COLO668 (cell line): ENCODE data around the gene TNFRSF9.
"Not testable (repeated sequence)": the region's sequence is repeated elsewhere in the genome, so short reads cannot be mapped to it uniquely, and the experiment has no call there.

Source experiments
- DNase-seq: peaks from one replicate; lab custom pipeline; 2025; ENCODE audit not compliant: unreplicated experiment; lab: John Stamatoyannopoulos, UW

The TNFRSF9 gene

DNA sequence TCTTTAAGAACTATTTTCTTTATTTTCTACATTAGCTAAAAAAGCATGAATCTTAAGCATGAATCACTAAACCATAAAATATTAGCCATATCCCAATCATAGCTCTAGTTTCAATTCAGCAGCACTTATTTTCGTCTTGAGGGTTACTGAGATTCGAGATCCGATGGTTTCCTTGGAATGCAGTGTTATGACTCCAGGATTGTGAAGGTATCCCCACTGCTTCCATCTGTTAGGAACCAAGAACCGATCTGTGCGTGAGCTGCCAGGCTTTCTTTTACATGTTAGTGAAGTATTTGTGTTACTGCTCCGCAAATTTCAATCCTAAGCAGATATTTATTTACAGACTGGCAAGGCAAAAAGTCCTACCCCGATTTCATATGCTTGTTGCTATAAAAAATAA, 18.8 kb downstream of the TNFRSF9 start:
- no peak for DNase-seq

DNA sequence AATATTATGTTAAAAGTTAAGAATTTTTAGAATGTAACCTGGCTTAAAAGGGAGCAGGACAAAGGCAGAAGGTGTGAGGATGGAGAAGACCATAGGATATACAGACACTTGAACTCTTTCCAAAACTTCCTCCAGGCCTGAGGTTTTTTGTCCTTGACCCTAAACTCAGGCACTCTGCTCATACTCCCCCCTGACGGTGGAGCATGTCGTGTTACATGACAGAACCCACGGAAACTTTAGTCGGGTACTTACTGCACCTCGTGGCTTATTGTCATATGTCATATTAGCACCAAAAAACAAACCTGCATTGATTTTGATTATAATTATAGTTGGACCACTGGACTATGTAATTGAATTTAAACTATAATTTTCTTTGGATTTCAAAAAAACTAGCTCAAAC, 20.8 kb downstream of the TNFRSF9 start:
- DNase-seq, result no peak

- DNase-seq, result not testable (repeated sequence)
Measured at GRCh38 chr1:7917971-7918370, 22.7 kb downstream of the TNFRSF9 start.

- no peak for DNase-seq
Measured at GRCh38 chr1:7916501-7916830, 24.2 kb downstream of the TNFRSF9 start.

- no peak for DNase-seq
Measured at GRCh38 chr1:7915826-7916500, 24.7 kb downstream of the TNFRSF9 start.

DNA sequence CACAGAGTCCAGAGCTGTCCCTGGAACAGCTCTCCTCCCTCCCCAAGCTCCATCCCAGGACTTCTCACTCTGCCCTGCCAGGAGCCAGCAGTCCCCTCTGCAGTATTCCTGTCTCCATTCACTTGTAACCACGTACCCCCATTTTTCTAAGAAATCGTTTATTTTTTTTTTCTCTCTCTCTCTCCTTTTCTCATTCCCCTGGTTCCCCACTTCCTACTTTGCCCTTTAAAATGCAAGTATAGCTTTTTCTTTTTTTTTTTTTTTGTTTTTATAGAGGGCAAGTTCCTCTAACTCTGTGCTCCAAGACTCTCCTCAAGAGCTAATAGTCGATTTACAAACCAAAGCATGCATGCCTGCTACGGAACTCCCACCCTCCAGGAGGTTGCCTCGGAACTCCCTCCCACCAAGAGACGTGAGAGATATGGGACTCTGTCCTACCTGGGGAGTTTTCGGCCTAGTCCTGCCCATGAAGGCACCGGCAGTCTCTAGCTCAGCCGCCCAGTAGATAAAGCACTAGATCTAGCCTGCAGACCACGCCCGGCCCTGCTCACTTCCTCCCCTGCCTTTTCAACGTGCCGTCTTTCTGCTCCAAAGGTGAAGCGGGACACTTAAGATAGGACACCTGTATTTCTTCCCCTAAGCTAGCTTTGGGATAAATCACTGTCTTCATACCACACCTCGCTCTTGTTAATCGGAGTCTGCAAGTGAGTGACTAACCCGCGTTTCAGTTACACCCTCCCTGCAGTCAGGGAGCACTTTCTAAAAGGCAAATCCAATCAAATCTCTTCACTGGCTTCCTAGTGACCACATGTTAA, 27.7 kb downstream of the TNFRSF9 start:
- no peak for DNase-seq

GRCh38 chr1:7912145-7912544, 28.5 kb downstream of the TNFRSF9 start:
- DNase-seq, result no peak

DNA sequence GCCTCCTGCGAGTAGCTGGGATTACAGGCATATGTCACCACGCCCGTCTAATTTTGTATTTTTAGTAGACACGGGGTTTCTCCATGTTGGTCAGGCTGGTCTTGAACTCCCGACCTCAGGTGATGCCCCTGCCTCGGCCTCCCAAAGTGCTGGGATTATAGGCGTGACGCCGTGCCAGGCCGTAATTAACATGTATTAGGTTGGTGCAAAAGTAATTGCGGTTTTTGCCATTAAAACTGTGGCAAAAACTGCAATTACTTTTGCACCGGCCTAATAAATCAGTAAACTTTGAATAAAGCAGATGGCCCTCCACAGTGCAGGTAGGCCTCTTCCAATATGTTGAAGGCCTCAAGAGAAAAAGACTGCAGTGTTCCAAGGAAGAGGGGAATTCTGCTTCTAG, 35.4 kb downstream of the TNFRSF9 start:
- DNase-seq, result no peak

DNA sequence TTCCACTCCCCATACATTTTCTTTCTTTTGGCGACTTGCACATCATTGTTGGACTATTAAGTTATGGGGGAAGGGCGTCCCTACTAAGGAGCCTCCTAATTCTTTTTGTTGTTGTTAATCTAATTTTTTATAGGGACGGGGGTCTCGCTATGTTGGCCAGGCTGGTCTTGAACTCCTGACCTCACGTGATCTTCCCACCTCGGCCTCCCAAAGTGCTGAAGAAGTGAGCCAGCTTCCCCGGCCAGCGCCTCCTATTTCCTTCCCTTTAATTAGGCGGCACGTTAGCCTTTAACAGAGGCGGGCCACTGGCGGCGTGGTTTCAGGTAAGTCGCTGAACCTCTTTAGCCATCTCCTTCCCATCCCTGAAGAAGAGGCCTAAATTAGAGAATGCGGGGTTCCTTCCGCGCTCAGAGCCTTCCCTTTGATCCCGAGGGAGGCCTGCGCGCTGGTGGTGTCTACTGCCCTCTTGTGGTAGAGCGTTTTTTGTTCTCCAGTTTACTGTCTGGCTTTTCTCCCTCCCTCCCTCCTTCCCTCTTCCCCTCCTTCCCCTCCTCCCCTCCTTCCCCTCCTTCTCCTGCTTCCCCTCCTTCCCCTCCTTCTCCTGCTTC, 38.1 kb downstream of the TNFRSF9 start:
- DNase-seq, result peak; percentile 67

- no peak for DNase-seq
Measured at GRCh38 chr1:7899741-7900140, 40.9 kb downstream of the TNFRSF9 start.

GRCh38 chr1:7898962-7899361, 41.7 kb downstream of the TNFRSF9 start:
- no peak for DNase-seq

DNA sequence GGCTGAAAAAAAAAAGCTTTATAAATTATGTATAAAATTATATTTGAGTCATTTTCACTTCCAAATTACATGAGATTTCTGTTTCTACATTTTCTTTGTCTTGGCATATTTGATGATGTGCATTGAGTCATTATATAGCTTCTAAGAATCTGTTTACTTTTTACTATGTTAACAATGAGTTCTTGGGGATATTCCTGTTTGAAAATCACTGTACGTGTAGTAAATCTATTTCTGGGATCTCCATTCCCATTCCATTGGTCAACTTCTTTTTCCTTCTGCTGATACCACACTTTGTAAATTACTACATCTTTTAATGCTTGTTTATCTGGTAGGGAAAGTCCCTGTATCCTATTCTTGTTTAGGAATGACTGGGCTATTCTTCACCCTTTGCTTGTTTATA, 43.6 kb downstream of the TNFRSF9 start:
- no peak for DNase-seq

- no peak for DNase-seq
Measured at GRCh38 chr1:7893529-7894180, 47.0 kb downstream of the TNFRSF9 start.

- no peak for DNase-seq
Measured at GRCh38 chr1:7891804-7892203, 48.8 kb downstream of the TNFRSF9 start.

DNA sequence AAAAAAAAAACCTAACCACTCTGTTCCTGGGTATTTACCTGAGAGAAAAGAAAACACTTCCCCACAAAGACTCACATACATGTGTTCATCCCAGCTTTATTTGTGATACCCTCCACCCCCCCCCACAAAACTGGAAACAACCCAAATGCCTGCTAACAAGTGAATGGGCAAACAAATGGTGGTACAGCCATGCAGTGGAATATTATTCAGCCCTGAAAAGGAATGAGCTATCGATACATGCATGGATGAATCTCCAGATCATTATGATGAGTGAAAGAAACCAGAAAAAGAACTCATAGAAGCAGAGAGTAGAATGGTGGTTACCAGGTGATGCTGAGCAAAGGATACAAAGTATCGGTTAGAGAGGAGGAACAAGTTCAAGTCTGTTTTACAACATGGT, 49.8 kb downstream of the TNFRSF9 start:
- DNase-seq, result no peak

- DNase-seq, result no peak
Measured at GRCh38 chr1:7888248-7889081, 52.2 kb downstream of the TNFRSF9 start.

DNA sequence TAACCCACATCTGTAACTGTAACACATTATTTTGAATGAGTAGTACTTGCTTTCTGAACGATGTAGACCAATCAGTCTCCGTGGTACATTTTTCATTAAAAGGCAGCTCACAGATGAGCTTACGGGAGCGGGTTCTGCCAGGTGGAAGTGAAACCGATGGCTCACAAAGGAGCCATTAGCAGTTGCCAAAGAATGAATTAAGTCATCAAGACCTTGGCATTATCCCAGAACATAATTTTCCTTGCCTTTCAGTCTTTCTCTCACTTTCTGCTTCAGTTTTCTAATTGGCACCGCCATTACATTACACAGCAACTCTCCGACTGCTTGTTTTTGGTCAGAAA, 54.3 kb downstream of the TNFRSF9 start:
- DNase-seq, result no peak

GRCh38 chr1:7885513-7886404, 54.9 kb downstream of the TNFRSF9 start:
- peak; percentile 58 for DNase-seq

DNA sequence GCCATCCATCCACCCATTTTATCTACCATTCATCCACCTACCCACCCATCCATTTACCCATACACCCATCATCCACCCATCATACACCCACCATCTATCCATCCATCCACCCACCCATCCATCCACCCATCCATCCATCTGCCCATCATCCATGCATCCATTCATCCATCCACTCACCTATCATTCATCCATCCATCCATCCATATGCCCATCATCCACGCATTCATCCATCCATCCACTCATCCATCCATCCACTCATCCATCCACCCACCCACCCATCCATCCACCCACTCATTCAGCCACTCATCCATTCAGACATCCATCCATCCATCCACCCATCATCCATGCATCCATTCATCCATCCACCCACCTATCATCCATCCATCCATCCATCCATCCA, 55.9 kb downstream of the TNFRSF9 start:
- DNase-seq, result no peak

DNA sequence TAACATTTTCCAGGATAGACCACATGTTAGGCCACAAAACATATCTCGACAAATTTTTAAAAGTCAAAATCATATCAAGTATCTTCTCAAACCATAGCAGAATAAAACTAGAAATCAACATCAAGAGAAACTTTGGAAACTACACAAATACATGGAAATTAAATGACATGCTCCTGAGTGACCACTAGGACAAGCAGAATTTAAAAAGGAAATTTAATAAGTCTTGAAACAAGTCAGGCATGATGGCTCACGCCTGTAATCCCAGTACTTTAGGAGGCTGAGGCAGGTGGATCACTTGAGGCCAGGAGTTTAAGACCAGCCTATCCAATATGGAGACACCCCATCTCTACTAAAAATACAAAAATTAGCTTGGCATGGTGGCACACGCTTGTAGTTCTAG, 61.4 kb downstream of the TNFRSF9 start:
- DNase-seq, result no peak
